Activated naive CD4-positive, alpha-beta T cell treated with anti-CD3 and anti-CD28 coated beads, Interleukin-2, amount 50 U/mL, for 24 hours (primary cell): ENCODE measurements around the gene UPK1B.

Source experiments
- H3K27ac Mint-ChIP-seq: one replicate; pipeline ENCODE4 v1.8.0; 2021; ENCODE audit warnings: mild to moderate bottlenecking, mixed read lengths
- H3K27me3 Mint-ChIP-seq: one replicate; pipeline ENCODE4 v1.8.0; 2021; ENCODE audit warnings: mixed read lengths
- H3K36me3 Mint-ChIP-seq: one replicate; pipeline ENCODE4 v1.8.0; 2021; ENCODE audit warnings: mixed read lengths
- H3K4me1 Mint-ChIP-seq: one replicate; pipeline ENCODE4 v1.8.0; 2021; ENCODE audit warnings: mixed read lengths
- H3K4me3 Mint-ChIP-seq: one replicate; pipeline ENCODE4 v1.8.0; 2021; ENCODE audit warnings: mild to moderate bottlenecking, mixed read lengths
- H3K9me3 Mint-ChIP-seq: one replicate; pipeline ENCODE4 v1.8.0; 2021; ENCODE audit warnings: mixed read lengths

Gene UPK1B

GRCh38 chr3:119245778-119246177 lies 72.4 kb downstream of the UPK1B start:
- H3K36me3 Mint-ChIP-seq: peaks cover 13% of the 10 kb centered on the region
- H3K4me3 Mint-ChIP-seq: no peak overlapping the region
- H3K27ac Mint-ChIP-seq: no peak overlapping the region
- no peaks in the 10 kb centered on the region for H3K27me3 Mint-ChIP-seq
- peaks cover 7% of the 10 kb centered on the region for H3K9me3 Mint-ChIP-seq
- H3K4me1 Mint-ChIP-seq: peaks cover 5% of the 10 kb centered on the region
